T-helper 22 cell (primary cell): ENCODE measurements around the gene TBC1D23.
A peak's percentile ranks its signal among the peaks of the same experiment; 100 is the strongest.
"Not testable (repeated sequence)": the region's sequence is repeated elsewhere in the genome, so short reads cannot be mapped to it uniquely, and the experiment has no call there.

Source experiments
- DNase-seq: peaks from one replicate; pipeline ENCODE4 v3.0.0-alpha.2; 2020; ENCODE audit warnings: low read depth

Gene TBC1D23

DNA sequence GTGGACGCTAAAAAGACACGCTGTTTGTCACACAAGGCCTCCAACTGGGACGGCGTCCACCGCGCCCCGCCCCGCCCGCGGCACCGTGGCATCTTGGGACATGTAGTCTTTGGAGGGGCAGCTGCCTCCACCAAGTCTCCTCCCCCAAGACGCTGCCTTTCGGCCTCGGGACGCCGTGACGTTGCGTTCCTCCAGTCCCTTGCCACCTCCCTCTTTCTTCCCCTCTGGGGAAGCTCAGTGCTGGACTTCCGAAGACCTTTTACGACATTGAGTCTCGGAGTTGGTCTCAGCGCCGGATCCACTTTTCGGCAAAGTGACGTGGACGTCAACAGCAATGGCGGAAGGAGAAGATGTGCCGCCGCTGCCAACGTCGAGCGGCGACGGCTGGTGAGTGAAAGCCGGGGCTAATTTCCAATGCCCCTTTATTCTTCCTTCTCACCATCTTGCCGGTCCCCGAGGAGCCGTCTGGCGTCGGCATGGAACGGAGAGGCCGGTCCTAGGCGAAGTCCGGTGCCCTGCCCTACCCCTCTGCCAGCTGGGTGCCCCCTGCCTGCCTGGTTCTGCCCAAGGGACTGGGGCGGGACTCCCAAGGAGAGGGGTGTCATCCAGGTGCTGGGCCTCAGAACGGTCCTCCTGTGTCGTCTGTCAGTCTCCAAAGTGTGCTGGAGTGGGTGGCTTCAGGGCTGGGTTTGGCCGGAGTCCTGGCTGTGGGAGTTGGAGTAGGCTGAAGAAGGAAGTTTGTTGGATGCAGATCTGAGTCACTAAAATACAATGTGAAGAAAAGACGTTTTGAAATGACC lies at the start of gene TBC1D23:
Gene TBC1D23, plus strand, starts transcription at position 308 of the 800 bp plus-strand sequence. Its CDS starts 27 bp downstream, at position 335.
- peak; percentile 97 for DNase-seq

DNA sequence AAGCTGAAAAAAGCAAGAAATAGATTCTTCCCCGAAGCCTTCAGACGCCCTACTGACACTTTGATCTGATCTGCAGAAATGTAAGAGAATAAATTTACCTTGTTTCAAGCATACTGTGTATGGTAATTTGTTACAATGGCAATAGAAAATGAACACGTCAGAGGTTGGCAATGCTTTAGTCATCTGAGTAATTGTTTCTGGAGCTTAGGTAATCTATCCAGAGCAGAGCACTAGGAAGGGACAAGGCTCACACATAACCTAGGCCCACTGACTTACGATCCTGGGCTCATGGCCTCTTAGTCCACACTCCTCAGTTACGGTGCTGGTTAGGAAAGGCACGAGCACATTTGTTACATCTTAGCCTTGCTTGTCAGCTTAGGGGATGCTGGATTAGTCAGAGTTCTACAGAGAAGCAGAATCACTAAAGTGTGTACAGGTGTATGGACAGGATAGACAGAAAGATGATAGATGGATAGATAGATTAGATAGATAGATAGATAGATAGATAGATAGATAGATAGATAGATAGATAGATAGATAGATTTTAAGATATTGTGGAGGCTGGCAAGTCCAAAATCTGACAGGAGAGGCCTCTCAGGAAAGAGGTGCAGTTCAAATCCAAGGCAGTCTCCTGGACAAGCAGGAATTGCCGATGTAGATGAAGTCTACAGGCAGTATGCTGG lies 46.8 kb upstream of the TBC1D23 start:
- DNase-seq: no peak

DNA sequence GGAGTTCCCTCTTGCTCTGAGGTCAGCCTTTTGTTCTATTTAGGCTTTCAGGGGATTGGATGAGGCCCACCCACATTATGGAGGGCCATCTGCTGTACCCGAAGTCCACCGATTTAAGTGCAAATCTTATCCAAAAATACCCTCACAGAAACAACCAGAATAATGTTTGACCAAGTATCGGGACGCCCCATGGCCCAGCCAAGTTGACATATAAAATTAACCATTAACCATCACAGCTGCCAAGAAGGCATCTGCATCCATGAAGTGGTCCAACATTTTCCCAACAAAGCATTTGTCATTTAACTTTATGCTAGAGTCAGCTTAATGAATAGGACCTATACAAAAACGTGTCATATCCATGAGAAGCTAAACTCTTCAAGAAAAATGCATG lies 46.2 kb upstream of the TBC1D23 start:
- DNase-seq: no peak

DNA sequence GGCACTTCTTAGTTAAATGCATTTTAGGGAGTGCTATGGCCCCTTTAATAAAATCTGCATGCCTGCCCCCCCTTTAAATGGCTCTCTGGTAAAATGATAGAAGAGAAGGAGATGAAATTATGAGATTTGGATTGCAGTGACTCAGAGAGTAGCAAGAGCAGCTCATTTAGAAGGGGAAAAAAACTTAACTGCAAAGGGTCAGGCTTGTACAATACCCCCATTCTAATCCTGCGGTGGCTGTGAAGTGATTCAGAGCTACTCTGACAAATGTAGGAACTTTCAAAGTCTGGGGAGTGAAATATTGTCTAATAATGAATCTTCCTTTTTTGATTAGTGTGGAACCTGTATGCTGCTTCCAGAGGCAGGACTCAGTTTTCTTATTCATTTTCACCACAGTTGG lies 44.1 kb upstream of the TBC1D23 start:
- no peak for DNase-seq

GRCh38 chr3:100221159-100221558 lies 39.6 kb upstream of the TBC1D23 start:
- DNase-seq: no peak

- DNase-seq: no peak
Observed at GRCh38 chr3:100225193-100225592, 35.6 kb upstream of the TBC1D23 start.

DNA sequence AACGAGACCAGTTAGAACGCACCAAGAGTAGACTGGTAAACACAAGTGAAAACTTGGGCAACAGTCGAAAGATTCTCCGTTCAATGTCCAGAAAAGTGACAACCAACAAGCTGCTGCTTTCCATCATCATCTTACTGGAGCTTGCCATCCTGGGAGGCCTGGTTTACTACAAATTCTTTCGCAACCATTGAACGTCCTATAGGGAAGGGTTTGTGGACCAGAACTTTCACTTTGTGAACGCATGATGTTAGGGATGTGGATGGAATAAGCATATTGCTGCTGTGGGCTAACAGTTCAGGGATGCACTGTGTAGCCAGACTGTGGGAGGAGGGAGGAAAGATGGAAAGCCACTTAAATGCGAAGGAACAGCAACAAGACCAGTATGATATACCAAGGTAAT lies 34.9 kb upstream of the TBC1D23 start:
- no peak for DNase-seq

GRCh38 chr3:100226712-100227429 lies 33.9 kb upstream of the TBC1D23 start:
- no peak for DNase-seq

- DNase-seq: no peak
Observed at GRCh38 chr3:100227511-100227921, 33.3 kb upstream of the TBC1D23 start.

DNA sequence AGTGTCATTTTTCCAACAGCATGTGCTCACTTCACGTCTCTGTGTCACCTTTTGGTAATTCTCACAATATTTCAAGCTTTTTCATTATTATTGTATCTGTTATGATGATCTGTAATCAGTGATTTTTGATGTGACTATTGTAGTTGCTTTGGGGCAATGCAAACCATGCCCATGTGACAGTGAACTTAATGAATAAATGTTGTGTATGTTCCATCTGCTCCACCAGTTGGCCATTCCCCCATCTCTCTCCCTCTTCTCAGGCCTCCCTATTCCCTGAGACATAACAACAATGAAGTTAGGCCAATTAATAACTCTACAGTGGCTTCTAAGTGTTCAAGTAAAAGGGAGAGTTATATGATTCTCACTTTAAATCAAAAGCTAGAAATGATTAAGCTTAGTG lies 32.5 kb upstream of the TBC1D23 start:
- no peak for DNase-seq

DNA sequence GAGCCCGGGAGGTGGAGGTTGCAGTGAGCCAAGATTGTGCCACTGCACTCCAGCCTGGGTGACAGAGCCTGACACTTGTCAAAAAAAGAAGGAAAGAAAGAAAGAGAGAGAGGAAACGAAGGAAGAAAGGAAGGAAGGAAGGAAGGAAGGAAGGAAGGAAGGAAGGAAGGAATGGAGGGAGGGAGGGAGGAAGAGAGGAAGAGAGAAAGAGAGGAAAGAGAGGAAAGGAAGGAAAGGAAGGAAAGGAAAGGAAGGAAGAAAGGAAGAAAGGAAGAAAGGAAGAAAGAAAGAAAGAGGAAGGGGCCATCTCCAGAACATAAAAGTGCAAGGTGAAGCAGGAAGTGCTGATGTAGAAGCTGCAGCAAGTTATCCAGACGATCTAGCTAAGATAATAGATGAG lies 31.6 kb upstream of the TBC1D23 start:
- DNase-seq: not testable (repeated sequence)

GRCh38 chr3:100230710-100231109 lies 30.1 kb upstream of the TBC1D23 start:
- DNase-seq: no peak

DNA sequence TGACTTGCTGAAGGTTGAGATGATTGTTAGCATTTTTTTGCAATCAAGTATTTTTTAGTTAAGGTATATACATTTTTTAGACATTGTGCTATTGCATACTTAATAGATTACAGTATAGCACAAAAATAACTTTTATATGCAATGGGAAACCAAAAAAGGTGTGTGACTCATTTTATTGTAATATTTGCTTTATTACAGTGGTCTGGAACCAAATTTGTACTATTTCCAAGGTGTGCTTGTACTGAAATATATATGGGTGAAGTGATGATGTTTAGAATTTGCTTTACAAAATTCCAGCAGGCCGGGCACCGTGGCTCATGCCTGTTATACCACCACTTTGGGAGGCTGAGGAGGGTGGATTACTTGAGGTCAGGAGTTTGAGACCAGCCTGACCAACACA lies 29.1 kb upstream of the TBC1D23 start:
- DNase-seq: no peak

DNA sequence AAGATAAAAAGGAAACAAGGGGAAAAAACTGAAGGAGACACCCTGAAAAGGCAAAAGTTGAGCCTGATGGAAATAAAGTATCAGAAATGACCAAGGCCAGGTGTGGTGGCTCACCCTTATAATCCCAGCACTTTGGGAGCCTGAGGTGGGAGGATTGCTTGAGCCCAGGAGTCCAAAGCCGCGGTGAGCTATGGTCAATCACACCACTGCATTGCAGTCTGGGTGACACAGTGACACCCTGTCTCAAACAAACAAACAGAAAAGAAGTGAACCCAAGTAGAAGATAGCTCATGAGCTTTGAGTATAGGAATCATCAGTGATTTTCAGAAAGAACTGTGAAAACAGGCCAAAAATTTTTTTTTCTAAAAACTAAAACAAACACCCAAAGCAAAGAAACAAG lies 26.4 kb upstream of the TBC1D23 start:
- no peak for DNase-seq

GRCh38 chr3:100238599-100238998 lies 22.2 kb upstream of the TBC1D23 start:
- no peak for DNase-seq

- not testable (repeated sequence) for DNase-seq
Observed at GRCh38 chr3:100242471-100242870, 18.3 kb upstream of the TBC1D23 start.

- no peak for DNase-seq
Observed at GRCh38 chr3:100244264-100244663, 16.5 kb upstream of the TBC1D23 start.

GRCh38 chr3:100245136-100245535 lies 15.7 kb upstream of the TBC1D23 start:
- DNase-seq: no peak

DNA sequence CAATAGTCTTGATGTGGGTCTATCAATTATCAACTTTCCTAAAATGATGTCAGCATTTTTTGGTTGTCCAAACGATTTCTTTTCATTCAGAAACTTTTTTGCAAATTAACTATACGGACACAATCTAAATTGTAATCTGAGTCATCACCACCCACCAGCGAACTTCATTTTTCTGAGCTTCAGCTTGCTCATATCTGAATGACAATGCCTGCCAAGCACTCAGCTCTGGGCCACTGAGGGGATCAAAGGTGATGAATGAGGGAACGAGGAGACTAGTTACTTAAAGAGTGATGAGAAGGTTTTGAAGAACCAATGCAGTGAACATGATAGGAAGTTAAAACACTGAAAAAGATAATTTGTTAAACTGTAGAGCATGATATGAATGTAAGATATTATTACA lies 14.9 kb upstream of the TBC1D23 start:
- no peak for DNase-seq

- no peak for DNase-seq
Observed at GRCh38 chr3:100246999-100247398, 13.8 kb upstream of the TBC1D23 start.

DNA sequence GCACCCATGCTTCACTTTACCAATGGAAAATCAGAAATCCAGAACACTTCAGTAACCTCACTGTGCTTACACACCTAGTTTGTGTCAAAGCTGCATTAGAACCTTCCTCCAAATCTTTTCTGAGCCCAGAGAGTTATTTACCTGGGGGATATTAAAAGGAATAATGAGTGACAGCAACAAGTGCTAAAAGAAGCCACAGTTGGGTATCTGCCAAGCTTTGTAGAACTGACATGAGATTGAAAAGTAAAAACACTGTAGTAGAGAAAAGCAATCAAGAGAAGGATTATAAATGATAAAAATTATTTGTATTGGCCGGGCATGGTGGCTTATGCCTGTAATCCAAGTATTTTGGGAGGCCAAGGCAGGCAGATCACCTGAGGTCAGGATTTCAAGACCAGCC lies 8.8 kb upstream of the TBC1D23 start:
- no peak for DNase-seq

DNA sequence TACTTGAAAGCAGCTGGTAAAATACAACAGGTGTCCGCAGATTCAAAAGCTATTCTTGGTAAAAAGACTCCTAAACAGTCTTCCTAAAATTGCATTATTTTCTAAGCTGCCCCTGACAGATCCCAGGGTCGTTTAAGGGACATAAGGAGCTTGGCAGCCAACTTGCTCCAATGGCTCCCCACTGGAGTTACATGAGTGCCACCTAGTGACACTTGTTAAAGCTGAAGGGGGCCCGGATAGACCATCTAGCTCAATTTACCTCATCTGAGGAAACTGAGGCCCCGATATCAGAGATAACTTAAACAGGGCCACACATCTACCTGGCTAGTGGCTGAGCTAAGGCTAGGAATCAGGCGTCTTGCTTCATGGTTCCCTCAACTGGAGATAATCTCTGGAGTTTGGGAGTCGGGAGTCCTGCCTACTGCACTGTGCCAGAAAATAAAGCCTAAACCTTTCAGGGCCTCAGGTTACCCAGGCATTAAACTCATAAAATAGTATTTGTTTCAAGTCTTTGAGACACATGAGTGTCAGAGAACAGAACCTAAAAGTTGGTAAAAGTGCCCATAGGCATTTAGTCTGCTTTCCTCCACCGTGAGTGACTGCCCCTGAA lies 6.5 kb upstream of the TBC1D23 start:
- DNase-seq: no peak
